RCC 7860 (cell line): ENCODE data around the gene DSTN.
A peak's percentile ranks its signal among the peaks of the same experiment; 100 is the strongest.

ENCODE experiments used
- DNase-seq: peaks from one replicate; pipeline ENCODE4 v3.0.0-alpha.2; 2015; ENCODE audit warnings: low spot score
- FAIRE-seq: peaks from 2 replicates; lab custom pipeline; 2012; peaks lifted over from hg19 to GRCh38; lab: Jason Lieb, UNC

The DSTN gene

GRCh38 chr20:17579369-17580039 is 9.6 kb downstream of the DSTN start:
- FAIRE-seq (no peak), DNase-seq (peak; percentile 29)

GRCh38 chr20:17580895-17581294 is 11.0 kb downstream of the DSTN start:
- DNase-seq (no peak), FAIRE-seq (no peak)

- no peak for FAIRE-seq
These were observed 13.3 kb downstream of the DSTN start for GRCh38 chr20:17583126-17583525.

GRCh38 chr20:17584689-17585088 is 14.8 kb downstream of the DSTN start:
- DNase-seq (no peak), FAIRE-seq (no peak)

More at GRCh38 chr20:17583126-17583525, 13.3 kb downstream of the DSTN start:
- no peak for DNase-seq

- DNase-seq (no peak), FAIRE-seq (no peak)
These were observed 16.4 kb downstream of the DSTN start for GRCh38 chr20:17586250-17586649.

- FAIRE-seq: no peak
- no peak for DNase-seq
These were observed 17.3 kb downstream of the DSTN start for GRCh38 chr20:17587148-17587547.

- FAIRE-seq (no peak), DNase-seq (no peak)
These were observed 17.9 kb downstream of the DSTN start for GRCh38 chr20:17587824-17588223.

- DNase-seq: no peak
These were observed 19.4 kb downstream of the DSTN start for GRCh38 chr20:17589161-17589834.

GRCh38 chr20:17590245-17590644 is 20.4 kb downstream of the DSTN start:
- FAIRE-seq: no peak
- DNase-seq: no peak

More at GRCh38 chr20:17589161-17589834, 19.4 kb downstream of the DSTN start:
- FAIRE-seq: no peak

- DNase-seq (no peak), FAIRE-seq (no peak)
These were observed 24.0 kb downstream of the DSTN start for GRCh38 chr20:17593902-17594301.

GRCh38 chr20:17594443-17594842 is 24.6 kb downstream of the DSTN start:
- DNase-seq (no peak), FAIRE-seq (no peak)

- DNase-seq: no peak
- FAIRE-seq: no peak
These were observed 26.0 kb downstream of the DSTN start for GRCh38 chr20:17595856-17596255.

- FAIRE-seq: no peak
These were observed 28.2 kb downstream of the DSTN start for GRCh38 chr20:17598013-17598550.

GRCh38 chr20:17601957-17602356 is 32.1 kb downstream of the DSTN start:
- FAIRE-seq (no peak), DNase-seq (no peak)

More at GRCh38 chr20:17598013-17598550, 28.2 kb downstream of the DSTN start:
- DNase-seq: no peak

GRCh38 chr20:17602493-17602892 is 32.6 kb downstream of the DSTN start:
- FAIRE-seq (no peak), DNase-seq (no peak)

- DNase-seq (no peak), FAIRE-seq (no peak)
These were observed 35.3 kb downstream of the DSTN start for GRCh38 chr20:17605131-17605660.

- DNase-seq (no peak), FAIRE-seq (no peak)
These were observed 36.1 kb downstream of the DSTN start for GRCh38 chr20:17606001-17606400.

GRCh38 chr20:17608701-17609497 is 39.0 kb downstream of the DSTN start:
- FAIRE-seq: no peak
- no peak for DNase-seq

GRCh38 chr20:17609811-17610377 is 40.0 kb downstream of the DSTN start:
- FAIRE-seq: no peak

GRCh38 chr20:17610566-17611289 is 40.9 kb downstream of the DSTN start:
- FAIRE-seq: no peak
- DNase-seq: no peak

More at GRCh38 chr20:17609811-17610377, 40.0 kb downstream of the DSTN start:
- no peak for DNase-seq
